ENCODE results near the gene BTBD2.

- TF ChIP-seq TAF1 (IDR thresholded peaks at IDR 0.05; ENCODE audit: borderline replicate concordance, insufficient read depth, low read length) (no peak), FOXP2 (optimal IDR thresholded peaks at IDR 0.05; ENCODE audit: borderline replicate concordance, extremely low read depth, extremely low read length, insufficient read depth) (no peak), POLR2AphosphoS5 (IDR thresholded peaks at IDR 0.05; ENCODE audit: low read depth, low read length) (no peak; the same call in 1 of the 2 replicates), REST (IDR thresholded peaks at IDR 0.05; ENCODE audit: insufficient read depth in 1 of 2, low read depth in 2 of 2, low read length in 2 of 2) (no peak), SIN3A (IDR thresholded peaks at IDR 0.05; ENCODE audit: borderline replicate concordance, insufficient read depth, low read length) (no peak)
Observed at GRCh38 chr19:1997353-1998233, 17.9 kb downstream of the BTBD2 start.

Measured in PFSK-1 (cell line).